K562 (cell line): ENCODE measurements around the gene LIN9. TPM values are rescaled to one million over a fixed set of nuclear protein-coding genes. Genes with fewer than 3 reads are reported as not detected.

Experiments
- ATAC-seq: fragments of 200-7000 bp; cut with Tn5 transposase; 3 replicates; pipeline ENCODE4 v1.9.1; 2020; ENCODE audit warnings: moderate library complexity
- BruUV-seq: library from RNA; stranded (reverse); fragments of 400-500 nt; replicated peaks from 2 replicates; lab custom pipeline; 2021; lab: Mats Ljungman, UMichigan
- CTCF ChIA-PET: fragments of 300-600 bp; formaldehyde crosslinking; extraction: SDS; loops from one replicate; lab custom pipeline; 2021; ENCODE audit warnings: low intra/inter-chr PET ratio; lab: Yijun Ruan, JAX
- POLR2A ChIA-PET: fragments of 300-600, 350-650 bp; sonication (Branson Sonifier 250); formaldehyde crosslinking; extraction: SDS; loops from one replicate; lab custom pipeline; 2021; ENCODE audit warnings: antibody characterized with exemption, inconsistent platforms; lab: Yijun Ruan, JAX
- DNase-seq, 4 experiments: peaks; one replicate each; pipeline versions ENCODE4 v3.0.0 to v3.0.0-alpha.2; 2011 to 2018; ENCODE audit warnings: low spot score in 3 of 4, mixed read lengths in 3 of 4; ENCODE audit errors: extremely low read depth in 1 of 4
- FAIRE-seq: peaks from 2 replicates; lab custom pipeline; 2011; peaks lifted over from hg19 to GRCh38; lab: Jason Lieb, UNC
- H2AFZ ChIP-seq: 2 replicates; pipeline ENCODE4 v1.6.0; 2011; ENCODE audit warnings: low read depth, low read length, control low read depth, inconsistent platforms
- H3K27ac ChIP-seq: fragments of 200-600 bp; 3 replicates; pipeline ENCODE4 v1.8.0; 2011; ENCODE audit warnings: low read depth, mild to moderate bottlenecking, control low read depth, inconsistent platforms, low read length, moderate library complexity, mixed read lengths; ENCODE audit errors: extremely low read depth
- H3K27me3 ChIP-seq, 2 experiments: fragments of 300-600 bp in 1 of 2; 2 replicates in 1 of 2; 3 replicates in 1 of 2; pipeline versions ENCODE4 v1.6.0 to v1.8.0; 2011; ENCODE audit warnings: inconsistent platforms in 2 of 2, low read length in 2 of 2, mild to moderate bottlenecking in 1 of 2, mixed read lengths in 1 of 2, moderate library complexity in 1 of 2; ENCODE audit not compliant: control insufficient read depth in 2 of 2, insufficient read depth in 2 of 2
- H3K36me3 ChIP-seq: fragments of 300-600 bp; 3 replicates; pipeline ENCODE4 v1.8.0; 2011; ENCODE audit warnings: mild to moderate bottlenecking, low read length, inconsistent platforms; ENCODE audit not compliant: control insufficient read depth, insufficient read depth
- H3K4me1 ChIP-seq, 2 experiments: fragments of 200-600 bp in 1 of 2; replicated peaks in 1 of 2; 2 replicates in 1 of 2; 3 replicates in 1 of 2; pipeline versions ENCODE4 v1.5.1 to v1.8.0; 2011; ENCODE audit warnings: inconsistent platforms in 2 of 2, low read length in 2 of 2, mild to moderate bottlenecking in 1 of 2, mixed read lengths in 1 of 2, moderate library complexity in 1 of 2; ENCODE audit not compliant: control insufficient read depth in 2 of 2, insufficient read depth in 2 of 2
- H3K4me2 ChIP-seq: 2 replicates; pipeline ENCODE4 v1.6.1; 2011; ENCODE audit warnings: low read length, control low read depth, inconsistent platforms, mixed read lengths; ENCODE audit not compliant: insufficient read depth
- H3K4me3 ChIP-seq: fragments of 200-600 bp; sonication (generic), shearing (Covaris generic); 2 replicates; pipeline ENCODE4 v1.5.1; 2016; ENCODE audit warnings: control low read depth, inconsistent platforms
- H3K79me2 ChIP-seq: fragments of 200-600 bp; 3 replicates; pipeline ENCODE4 v1.8.0; 2011; ENCODE audit warnings: low read length, inconsistent platforms; ENCODE audit not compliant: control insufficient read depth, insufficient read depth
- H3K9ac ChIP-seq, 2 experiments: 2 replicates each; pipeline versions ENCODE4 v1.6.0 to v1.6.1; 2011; ENCODE audit warnings: low read depth in 2 of 2, low read length in 2 of 2, control low read depth in 1 of 2, inconsistent platforms in 1 of 2, mild to moderate bottlenecking in 1 of 2, mixed read lengths in 1 of 2; ENCODE audit not compliant: insufficient read depth in 1 of 2
- H3K9me1 ChIP-seq: one replicate; pipeline ENCODE4 v1.6.0; 2011; ENCODE audit warnings: inconsistent platforms, mild to moderate bottlenecking, low read length, moderate library complexity; ENCODE audit not compliant: control insufficient read depth, insufficient read depth
- H3K9me3 ChIP-seq: replicated peaks from 2 replicates; pipeline ENCODE4 v1.5.1; 2011; ENCODE audit warnings: low read depth, low read length, inconsistent platforms; ENCODE audit not compliant: control insufficient read depth, insufficient read depth
- H4K20me1 ChIP-seq: replicated peaks from 2 replicates; pipeline ENCODE4 v1.6.1; 2011; ENCODE audit warnings: low read length, inconsistent platforms, mixed read lengths; ENCODE audit not compliant: control insufficient read depth, insufficient read depth
- CHAMP1 ChIP-seq: fragments of 450-650 bp; IDR thresholded peaks from 2 replicates; pipeline ENCODE4 v1.6.1; 2016; ENCODE audit warnings: mild to moderate bottlenecking
- MCM5 ChIP-seq: fragments of 450-650 bp; IDR thresholded peaks from 2 replicates; pipeline ENCODE4 v1.6.1; 2016; ENCODE audit warnings: low read depth
- POLR2AphosphoS5 ChIP-seq: IDR thresholded peaks from 2 replicates; pipeline ENCODE4 v1.6.1; 2011; ENCODE audit warnings: mild to moderate bottlenecking, low read depth, low read length, moderate library complexity; ENCODE audit not compliant: control insufficient read depth, insufficient read depth
- STAG1 ChIP-seq: sonication (generic); formaldehyde crosslinking; IDR thresholded peaks from 2 replicates; pipeline ENCODE4 v1.5.0; 2020; ENCODE audit warnings: missing genetic modification reagents, borderline replicate concordance
- TRIM25 ChIP-seq: fragments of 450-650 bp; IDR thresholded peaks from 2 replicates; pipeline ENCODE4 v1.7.0; 2016; ENCODE audit warnings: borderline replicate concordance
- ZFX ChIP-seq: sonication (generic); formaldehyde crosslinking; IDR thresholded peaks from 2 replicates; pipeline ENCODE4 v1.8.0; 2022; ENCODE audit warnings: mild to moderate bottlenecking, missing genetic modification reagents, moderate library complexity
- WGBS: fragments of 100-300 bp; shearing (Covaris generic); methylation state at CpG from one replicate; pipeline ENCODE4 v1.1.6; 2016; ENCODE audit warnings: low coverage, mixed read lengths; ENCODE audit not compliant: insufficient coverage; ENCODE audit errors: missing lambda C conversion rate; 5-methylcytosine and 5-hydroxymethylcytosine counted together
- in situ Hi-C: fragments of 300-500 bp; cut with MboI; formaldehyde crosslinking; loops from 4 replicates; pipeline ENCODE4 v1.15.0; 2018; ENCODE audit warnings: inconsistent platforms, mixed read lengths
- intact Hi-C: fragments of 100-400 bp; cut with micrococcal nuclease; formaldehyde crosslinking; loops from 2 replicates; pipeline ENCODE4 v1.14.2; 2022
- polyA plus RNA-seq, 8 experiments: library from polyadenylated mRNA; depleted of rRNA in 4 of 8; stranded (reverse) in 5 of 8; unstranded in 3 of 8; fragments of >200 nt; fragmentation: Nextera tagmentation in 2 of 8; fragmentation: Illumina TruSeq in 1 of 8; extraction: Ambion mirVana in 2 of 8; extraction: Trizol in 1 of 8; gene quantifications; 2 replicates each; pipeline versions ENCODE4 v1.2.1 to v1.2.3, GENCODE V29; 2011 to 2014; ENCODE audit warnings: inconsistent platforms in 1 of 8, missing spikeins in 1 of 8
- total RNA-seq, 7 experiments: library from RNA; depleted of rRNA in 6 of 7; stranded (reverse); fragments of >200 nt in 6 of 7; fragmentation: Illumina TruSeq in 2 of 7; extraction: Trizol in 2 of 7; gene quantifications; 2 replicates each; pipeline versions ENCODE4 v1.2.1 to v1.2.3, GENCODE V29; 2011 to 2021; ENCODE audit warnings: low replicate concordance in 1 of 7
- TF ChIP-seq, protein P1 (sequence below): sonication (generic); formaldehyde crosslinking; IDR thresholded peaks from 2 replicates; pipeline ENCODE4 v1.8.1; 2023; ENCODE audit warnings: mild to moderate bottlenecking, missing genetic modification reagents

LIN9 gene
- total and polyA plus RNA-seq, 9 of the 15 experiments (the other 6 are each of a cell fraction or from before 2014, with no cell fraction given): 18.8 to 33.0 (median 25.5) TPM

DNA sequence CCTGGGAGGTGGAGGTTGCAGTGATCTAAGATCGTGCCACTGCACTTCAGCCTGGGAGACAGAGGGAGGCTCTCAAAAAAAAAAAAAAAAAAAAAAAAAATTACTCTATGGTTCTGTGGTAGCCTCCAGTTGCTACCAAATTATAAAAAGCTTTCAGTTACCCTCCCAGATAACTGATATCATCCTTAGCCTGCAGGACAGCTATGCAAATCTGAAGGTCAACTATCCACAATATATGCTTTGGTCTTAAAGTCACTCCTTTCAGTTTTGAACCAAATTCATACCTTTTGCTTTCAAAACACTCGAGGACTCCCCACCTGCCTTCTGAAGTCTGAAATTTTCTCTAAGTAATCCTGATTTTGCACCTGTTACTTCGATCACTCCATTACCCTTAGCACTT lies 82.4 kb downstream of the LIN9 start:
- H3K36me3 ChIP-seq: peaks cover 14% of the 10 kb centered on the region; the same call in 2 of the 3 replicates
- 0 out of 2 replicates have a peak, but pooled peaks cover 4% of the 10 kb centered on the region for H4K20me1 ChIP-seq
- no peaks in the 10 kb centered on the region for H3K9me1 ChIP-seq
- H3K27me3 ChIP-seq: 0 out of 5 replicates have a peak, but pooled peaks cover 0 to 4% of the 10 kb centered on the region in 2 experiments
- ChIA-PET POLR2A (interaction anchor here (1.0 to 1.3 kb wide), 3 partner anchors 9 to 18 kb away, joined by 3 read pairs; no protein-coding TSS in a partner anchor), CTCF (no interaction called here)
- intact Hi-C loops: no loop called here
- in situ Hi-C loops: no loop called here
- H3K9me3 ChIP-seq: no peaks in the 10 kb centered on the region
- no peak overlapping the region for H3K4me2 ChIP-seq
- DNase-seq (no peak), ATAC-seq (no peak), FAIRE-seq (no peak)
- H2AFZ ChIP-seq: no peak overlapping the region
- BruUV-seq: no TSS peak
- no peak overlapping the region for H3K9ac ChIP-seq
- H3K27ac ChIP-seq: no peak overlapping the region
- TF ChIP-seq CHAMP1: no peak
- TF ChIP-seq POLR2AphosphoS5: no peak
- TF ChIP-seq MCM5: no peak
- TF ChIP-seq, protein P1, sequence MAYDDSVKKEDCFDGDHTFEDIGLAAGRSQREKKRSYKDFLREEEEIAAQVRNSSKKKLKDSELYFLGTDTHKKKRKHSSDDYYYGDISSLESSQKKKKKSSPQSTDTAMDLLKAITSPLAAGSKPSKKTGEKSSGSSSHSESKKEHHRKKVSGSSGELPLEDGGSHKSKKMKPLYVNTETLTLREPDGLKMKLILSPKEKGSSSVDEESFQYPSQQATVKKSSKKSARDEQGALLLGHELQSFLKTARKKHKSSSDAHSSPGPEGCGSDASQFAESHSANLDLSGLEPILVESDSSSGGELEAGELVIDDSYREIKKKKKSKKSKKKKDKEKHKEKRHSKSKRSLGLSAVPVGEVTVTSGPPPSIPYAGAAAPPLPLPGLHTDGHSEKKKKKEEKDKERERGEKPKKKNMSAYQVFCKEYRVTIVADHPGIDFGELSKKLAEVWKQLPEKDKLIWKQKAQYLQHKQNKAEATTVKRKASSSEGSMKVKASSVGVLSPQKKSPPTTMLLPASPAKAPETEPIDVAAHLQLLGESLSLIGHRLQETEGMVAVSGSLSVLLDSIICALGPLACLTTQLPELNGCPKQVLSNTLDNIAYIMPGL: no peak
- TF ChIP-seq TRIM25: no peak
- no peak for TF ChIP-seq ZFX (CRISPR knock-in tag)
- TF ChIP-seq STAG1: no peak
- no peaks in the 10 kb centered on the region for H3K79me2 ChIP-seq
- H3K4me1 ChIP-seq: peaks cover 0 to 12% of the 10 kb centered on the region in 2 experiments; a peak in 3 of 5 replicates
- no peak overlapping the region for H3K4me3 ChIP-seq
- 60% methylated on average over 2 of the region's 3 CpGs for WGBS
